ENCODE results near the gene RASSF10.
A peak's percentile ranks its signal among the peaks of the same experiment; 100 is the strongest.

Gene RASSF10

DNA sequence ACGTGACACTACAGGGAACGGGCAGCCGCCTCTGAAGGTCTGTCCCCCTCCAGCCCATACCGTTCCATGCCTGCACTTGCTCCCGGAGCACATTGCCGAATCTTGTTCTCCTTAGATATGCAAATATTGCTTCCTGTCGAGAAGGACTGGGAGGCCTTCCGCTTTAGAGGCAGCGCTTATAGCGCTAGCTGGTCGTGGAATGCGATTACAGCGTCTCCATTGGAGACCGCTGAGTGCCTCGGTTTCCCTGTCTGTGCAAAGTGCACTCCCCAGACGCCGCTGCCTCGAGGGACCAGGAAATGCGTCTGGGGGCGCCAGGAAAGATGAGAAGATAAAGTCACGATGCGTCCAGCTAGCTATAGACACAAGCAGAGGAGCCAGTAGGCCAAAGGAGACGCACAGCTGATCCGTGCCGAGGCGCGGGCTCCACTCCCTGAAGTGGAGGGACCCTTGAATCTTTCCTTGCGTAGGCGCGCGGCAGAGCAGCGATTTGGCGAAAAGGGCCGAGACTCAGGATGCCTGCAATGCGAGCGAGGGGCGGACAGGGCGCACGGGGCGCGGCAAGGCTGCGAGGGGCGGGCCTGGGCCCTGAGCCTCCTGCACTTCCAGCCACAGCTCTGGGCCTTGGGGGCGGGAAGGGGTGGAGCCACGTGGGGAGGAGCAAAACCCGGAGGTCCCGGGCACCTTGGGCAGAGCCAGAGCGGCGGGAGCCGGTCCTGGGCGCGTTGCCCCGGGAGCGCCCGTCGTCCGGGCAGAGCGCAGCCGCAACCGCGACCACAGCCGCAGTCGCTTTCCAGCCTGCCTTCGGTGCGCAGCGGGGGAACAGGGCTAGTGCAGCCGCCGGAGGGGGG lies at the start of gene RASSF10:
RASSF10 (plus strand) TSS at position 692 of the 851 bp plus-strand sequence. CDS start 261 bp downstream, outside the sequence.
- DNase-seq, result no peak

DNA sequence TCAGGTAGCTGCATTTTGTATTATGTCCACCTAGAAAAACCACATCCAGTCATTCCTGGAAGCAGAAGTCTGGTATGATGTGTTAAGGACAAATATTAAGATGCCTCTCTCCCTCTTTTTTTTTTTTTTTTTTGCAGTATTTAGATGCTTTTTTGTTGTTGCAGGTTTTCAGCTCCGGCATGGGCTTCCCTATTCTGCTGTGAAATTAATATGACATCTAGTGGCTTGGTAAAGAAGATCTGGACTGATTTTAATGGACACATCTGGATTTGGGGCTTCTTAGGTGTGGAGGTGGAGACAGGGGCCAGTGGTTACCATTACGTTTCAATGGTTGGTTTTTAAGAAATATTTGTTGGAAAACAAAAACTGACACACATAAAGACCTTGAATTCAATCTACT lies 47.5 kb upstream of the RASSF10 start:
- no peak for DNase-seq

DNA sequence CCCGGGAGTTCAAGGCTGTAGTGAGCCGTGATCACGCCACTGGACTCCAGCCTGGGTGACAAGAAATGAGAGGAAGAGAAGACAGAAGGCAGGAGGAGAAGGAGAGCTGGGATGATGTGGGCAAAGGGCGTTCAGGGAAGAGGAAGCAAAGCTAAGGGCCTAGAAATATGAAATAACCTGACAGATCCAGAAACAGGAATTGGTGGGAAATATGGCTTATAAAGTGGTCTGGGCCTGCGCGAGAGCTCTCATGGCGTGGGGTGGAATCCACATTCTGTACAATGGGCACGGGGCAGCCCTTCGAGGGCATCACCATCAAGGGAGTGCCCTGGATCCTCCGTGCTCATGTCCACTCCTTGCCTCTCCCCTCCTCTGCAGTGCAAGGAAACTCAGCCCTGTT lies 46.8 kb upstream of the RASSF10 start:
- no peak for DNase-seq

DNA sequence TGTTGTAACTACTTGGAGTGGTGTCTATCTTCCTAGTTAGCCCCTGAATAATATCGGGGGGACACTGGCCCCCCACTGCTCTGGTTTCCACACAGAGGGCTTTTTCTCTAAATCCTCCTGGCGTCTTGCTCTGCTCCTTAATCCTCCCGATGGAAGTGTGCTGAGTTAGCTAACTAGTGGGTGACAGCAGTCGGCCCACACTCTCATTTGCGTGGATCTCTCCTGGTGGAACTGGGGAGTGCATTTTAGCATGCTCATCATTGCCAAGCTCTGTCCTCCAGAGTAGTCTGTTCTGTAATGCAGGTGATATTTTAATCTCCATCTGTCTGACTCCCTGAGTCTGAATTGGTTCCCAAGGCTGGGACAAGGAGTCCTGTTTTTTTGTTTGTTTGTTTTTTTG lies 46.1 kb upstream of the RASSF10 start:
- DNase-seq, result no peak

DNA sequence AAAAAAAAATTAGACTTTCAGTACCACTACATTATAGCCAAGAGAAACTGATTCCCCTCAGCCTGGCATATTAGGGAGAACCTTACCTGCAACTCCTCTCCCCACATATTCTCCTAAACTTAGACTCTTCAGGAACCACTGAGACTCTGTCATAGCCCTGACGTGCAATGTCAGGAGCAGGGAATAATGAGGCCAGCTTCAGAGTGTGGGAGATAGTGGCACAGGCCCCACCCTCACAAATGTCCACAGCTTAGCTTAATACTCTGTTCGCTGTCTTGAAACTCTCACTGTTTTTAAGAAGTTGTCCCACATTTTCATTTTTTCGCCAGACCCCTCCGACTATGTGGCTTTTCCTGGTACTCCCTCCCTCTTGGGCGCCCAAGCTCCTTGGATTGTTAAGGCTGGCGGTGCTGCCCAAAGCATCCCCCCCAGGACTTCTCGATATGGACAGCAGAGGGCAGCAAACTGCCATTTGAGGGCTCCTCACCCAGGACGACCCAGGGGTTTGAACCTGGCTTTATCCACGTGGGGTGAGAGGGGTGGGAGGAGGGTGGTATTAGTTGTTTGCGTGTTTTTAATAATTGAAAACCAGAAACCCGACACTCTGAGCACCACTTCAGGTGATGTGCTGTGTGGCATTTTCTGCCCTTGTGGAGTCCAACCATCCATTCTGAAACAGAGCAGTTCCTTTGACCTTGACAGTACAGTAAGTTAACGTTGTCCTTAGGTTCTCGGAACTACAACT lies 45.2 kb upstream of the RASSF10 start:
- DNase-seq, result peak; percentile 34

DNA sequence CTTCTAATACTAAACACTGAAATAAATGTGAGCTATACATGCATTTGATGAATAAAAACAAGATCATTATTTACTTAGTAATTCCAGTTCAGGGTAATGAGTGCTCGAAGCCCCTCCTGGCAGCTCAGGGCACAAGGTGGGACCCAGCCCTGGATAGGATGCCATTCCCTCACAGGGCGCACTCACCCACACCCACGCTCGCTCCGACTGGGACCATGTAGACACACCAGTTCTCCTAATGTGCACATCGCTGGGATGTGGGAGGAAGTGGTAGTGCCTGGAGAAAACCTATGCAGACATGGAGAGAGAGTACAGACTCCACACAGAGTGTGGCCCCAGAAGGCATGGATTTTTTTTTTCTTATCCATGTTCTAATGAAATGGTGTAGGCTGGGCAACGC lies 44.5 kb upstream of the RASSF10 start:
- DNase-seq, result no peak

DNA sequence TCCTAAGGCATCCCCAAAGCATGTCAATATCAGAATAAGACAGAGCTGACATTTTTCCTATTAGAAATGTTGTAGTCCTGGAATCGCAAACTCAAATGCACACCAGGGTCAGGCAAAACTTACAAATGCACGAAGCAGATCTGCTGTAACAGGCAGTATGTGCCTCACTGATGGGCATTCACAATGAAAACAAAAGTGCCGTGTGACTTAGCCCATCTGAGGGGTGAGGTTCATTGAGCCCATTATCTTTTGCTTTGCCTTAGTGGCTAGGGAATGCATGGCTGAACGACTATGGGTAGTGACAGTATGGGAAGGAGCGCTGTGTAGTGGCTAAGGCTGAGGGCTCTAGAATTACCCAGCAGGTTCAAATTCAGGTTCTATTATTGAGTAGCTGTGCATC lies 43.1 kb upstream of the RASSF10 start:
- DNase-seq, result no peak

DNA sequence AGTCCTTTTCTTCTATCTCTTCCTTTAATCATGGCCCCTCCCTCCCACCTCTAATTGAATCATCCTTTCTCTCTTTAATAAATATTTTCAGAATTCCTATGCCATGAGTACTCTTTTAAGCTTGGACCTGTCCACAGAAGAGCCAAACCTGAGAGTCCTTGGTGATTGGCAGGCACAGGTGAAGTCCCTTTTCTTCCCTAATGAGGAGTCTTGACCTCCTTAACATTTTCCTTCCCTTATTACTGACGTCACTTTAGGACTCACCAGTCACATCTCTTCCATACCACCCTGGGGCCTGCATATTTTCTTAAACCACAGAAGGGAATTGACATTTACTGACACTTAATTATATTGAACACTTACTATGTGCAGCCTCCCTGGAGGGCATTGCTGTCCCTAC lies 41.0 kb upstream of the RASSF10 start:
- no peak for DNase-seq

DNA sequence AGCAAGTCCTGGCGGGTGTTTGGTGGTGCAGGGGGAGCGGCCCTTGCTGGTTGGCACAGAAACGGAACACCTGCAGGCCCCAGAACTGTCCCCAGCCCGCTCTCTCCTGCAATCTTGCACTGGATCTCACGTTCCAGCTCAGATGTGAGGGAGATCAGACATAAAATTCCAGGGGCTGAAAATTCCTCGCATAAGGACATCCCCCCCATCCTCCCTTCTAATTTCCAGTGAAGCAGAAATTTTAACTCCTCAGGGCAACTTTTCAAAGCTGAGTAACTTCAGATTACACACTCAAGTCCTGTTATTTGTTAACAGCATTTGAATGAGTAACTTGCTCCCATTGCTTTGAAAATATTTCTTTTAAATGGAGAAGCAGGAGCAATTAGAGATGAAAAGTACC lies 40.3 kb upstream of the RASSF10 start:
- no peak for DNase-seq

DNA sequence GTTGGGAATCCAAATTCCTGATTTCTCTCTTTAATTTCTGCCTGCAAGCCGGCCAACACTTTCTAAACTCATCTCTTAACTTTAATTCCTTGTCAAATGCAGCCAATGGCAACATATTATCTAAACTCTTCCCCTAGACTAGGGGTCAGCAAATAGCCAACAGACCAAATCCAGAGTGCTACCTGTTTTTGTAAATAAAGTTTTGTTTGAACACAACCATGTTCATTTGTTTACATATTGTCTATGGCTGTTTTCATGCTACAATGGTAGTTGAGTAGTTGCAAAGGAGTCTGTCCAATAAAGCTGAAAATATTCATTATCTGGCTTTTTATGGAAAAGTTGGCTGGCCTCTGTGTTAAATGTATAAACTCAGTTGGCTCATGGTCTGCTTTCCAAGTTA lies 37.2 kb upstream of the RASSF10 start:
- no peak for DNase-seq

DNA sequence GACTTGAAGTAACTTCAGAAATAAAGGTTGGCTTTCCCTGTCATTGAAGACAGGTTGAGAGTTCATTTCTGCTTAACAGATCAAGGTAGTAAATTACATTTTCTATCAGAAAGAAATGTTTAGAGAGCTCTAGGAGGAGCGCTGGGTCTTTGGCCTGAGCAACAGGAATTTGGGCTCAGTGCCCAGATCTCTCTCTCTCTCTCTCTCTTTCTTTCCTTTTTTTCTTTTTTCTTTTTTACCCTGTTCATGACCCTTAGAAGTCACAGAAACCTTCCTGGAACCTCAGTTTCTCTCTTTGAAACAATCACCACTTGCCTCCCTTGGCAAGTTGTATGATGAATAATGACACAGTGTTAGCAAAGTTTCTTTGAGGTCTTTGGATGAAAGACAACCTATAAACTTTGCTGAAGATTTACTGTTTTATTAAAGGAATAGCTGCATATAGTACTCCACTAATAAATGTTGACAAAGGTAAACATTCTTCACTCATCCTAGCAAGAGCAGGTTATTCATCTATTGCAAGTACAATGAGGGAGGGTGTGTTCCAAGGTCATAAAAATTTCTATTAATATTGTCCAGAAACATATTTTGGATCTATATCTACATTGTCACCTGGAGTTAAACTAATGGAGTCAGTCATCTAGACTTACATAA lies 35.5 kb upstream of the RASSF10 start:
- DNase-seq, result no peak

DNA sequence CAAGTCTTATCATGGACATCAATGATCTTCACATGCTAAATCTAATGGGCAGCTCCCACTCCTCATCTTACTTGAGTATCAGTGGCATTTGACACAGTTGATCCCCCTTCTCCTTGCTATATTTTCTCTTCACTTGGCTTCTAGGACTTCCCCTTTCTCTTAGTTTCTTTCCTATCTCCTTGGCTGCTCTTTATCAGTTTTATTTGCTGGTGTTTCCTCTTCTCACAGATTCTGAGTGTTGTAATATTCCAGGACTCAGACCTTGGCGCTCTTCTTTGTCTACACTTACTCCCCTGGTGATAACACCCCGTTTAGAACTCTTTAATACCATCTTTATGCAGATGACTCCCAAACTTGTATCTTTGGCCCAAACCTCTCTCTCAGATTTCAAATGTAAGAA lies 33.9 kb upstream of the RASSF10 start:
- no peak for DNase-seq

DNA sequence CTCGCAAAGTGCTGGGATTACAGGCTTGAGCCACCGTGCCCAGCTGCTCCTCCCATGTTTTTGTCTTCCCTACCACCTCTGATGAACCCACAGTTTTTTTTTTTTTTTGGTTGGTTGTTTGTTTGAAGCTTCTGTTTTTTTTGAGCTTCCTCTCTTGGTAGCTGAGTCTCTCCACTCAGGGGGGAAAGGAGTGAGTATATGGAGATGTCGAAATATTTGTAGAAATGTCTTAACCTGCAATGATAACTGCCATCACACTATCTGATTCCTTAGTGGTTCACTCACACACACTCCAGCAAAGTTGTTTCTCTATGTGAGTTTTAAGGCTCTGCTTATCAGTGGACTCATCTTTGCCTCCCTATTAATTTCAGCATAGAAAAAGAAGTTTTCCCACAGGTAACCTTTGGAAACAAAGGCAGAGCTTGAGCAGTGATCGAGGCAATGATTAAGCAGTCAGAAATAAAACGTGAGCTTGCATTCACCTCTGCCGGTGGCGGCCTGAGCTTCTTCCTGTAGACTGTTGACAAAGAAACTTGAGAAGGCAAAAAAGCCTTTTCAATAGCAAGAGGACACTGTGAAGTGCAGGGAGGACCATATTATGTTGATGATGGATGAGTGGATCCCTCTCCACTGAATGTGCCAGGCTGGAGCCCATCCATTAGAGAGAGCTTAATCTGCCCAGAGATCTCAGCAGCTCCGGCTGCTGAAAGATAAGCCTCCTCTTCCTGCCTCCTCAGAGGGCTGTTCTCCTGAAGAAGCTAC lies 29.0 kb upstream of the RASSF10 start:
- DNase-seq, result no peak

DNA sequence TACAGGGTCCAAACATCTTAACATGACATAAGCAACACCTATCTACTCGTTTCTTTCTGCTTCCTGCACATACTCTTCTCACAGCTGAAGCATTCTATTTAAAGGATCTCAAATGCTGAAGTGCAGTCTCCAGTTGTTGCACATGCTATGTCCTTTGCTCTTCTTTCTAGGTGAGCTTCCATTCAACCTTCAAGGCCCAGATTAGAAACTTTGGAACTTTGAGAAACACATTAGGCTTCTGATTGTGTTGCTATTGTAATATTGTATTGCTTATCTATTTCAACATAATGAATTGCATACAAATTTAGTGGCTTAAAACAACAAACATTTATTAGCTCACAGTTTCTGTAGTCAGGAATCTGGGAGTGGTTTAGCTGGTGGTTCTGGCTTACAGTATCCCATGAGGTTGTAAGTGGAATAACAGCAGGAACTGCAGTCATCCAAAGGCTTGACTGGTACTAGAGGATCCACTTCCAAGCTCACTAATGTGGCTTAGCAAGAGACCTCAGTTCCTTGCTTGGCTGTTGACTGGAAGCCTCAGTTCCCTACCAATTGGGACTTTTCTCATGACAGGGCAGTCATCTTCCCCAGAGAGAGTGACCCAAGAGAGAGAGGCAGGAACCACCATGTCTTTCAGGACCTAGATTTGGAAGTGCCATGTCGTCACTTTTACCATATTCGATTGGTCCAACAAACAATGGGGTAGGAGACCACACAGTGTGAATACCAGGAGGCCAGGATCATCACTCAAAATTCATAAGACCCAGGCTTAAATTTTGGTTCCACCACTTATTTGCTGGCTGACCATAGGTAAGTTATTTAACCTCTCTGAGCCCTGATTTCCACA lies 27.2 kb upstream of the RASSF10 start:
- DNase-seq, result no peak

DNA sequence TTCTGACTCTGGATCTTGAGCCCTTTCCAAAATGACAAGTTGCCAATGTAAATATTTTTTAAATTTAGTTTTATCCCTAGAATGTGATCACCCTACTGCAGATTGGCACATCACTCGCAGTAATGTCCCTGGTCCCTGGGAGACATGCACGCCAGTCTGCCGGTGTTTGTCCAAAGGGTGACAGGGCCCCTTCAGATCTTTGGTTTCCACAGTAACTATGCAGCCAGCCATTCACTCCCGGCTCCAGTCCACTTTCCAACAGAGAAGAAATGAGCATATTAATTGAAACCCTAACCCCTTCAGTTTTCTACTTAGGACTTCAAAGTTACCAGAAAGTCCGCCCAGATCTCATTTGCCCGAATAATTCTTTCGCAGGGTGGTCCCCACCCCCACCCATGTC lies 25.8 kb upstream of the RASSF10 start:
- DNase-seq, result no peak

DNA sequence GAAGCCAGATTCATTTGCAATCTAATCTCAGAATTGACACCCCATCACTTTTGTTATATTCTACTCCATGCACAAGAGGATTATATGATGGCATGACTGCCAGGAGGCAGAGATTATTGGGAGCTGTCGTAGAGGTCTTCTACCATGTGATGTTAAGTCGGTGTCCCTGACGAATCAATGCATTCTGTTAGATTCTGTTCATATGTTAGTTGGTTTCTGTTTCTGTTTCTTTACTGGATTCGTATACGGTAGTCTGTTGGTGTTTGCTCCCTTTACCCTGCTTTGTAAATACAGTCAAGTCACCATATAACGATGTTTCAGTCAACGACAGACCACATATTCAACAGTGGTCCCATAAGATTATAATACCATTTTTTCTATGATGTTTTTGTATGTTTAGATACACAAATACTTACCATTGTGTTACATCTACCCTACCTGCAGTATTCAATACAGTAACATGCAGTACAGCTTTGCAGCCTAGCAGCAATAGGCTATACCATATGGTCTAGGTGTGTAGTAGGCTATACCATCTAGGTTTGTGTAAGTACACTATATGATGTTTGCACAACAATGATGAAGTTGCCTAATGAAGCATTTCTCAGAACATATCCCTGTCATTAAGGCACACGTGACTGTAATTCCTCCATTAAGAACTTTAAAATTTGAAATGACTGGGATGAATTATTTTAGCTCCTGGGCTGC lies 22.8 kb upstream of the RASSF10 start:
- no peak for DNase-seq

DNA sequence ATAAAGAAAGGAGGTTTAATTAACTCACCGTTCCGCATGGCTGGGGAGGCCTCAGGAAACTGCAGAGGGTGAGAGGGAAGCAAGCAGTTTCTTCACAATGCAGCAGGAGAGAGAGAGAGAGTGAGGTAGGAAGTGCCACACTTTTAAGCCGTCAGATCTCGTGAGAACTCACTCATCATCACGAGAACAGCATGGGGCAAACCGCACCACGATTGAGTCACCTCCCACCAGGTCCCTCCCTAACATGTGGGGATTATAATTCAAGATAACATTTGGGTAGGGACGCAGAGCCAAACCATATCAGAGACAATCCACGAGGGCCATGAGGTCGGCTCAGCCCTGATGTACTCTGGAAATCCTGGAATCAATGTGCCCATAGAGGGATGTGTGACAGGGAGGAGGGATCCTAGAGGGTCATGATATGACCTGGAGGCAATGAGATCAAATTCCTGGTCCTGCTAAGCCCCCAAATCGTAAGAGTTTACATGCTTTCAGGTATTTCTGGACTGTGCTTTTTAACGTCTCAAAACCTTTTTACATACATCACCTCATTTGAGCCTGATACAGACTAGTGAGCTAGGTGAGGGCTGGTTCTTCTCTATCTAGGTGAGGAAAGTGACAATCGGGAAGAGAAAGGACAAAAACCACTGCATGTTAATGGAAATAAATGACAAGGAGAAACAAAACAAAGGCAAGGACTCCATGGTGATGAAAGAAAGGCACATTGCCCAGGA lies 19.5 kb upstream of the RASSF10 start:
- no peak for DNase-seq

DNA sequence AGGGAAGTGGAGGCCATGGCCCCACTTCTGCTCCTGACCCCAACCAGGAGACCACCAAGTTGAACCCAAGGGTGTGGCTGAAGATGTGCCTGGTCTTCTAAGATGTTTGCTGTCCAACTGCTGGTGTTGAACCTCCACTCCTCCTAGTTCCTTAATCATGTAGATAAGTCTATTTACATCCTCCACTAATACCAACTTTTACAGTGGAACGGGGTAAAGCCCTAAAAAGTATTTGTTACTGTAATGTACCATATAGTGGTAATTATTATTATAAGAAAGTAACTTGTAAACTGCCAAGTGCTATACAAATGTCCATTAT lies 19.0 kb upstream of the RASSF10 start:
- DNase-seq, result no peak

DNA sequence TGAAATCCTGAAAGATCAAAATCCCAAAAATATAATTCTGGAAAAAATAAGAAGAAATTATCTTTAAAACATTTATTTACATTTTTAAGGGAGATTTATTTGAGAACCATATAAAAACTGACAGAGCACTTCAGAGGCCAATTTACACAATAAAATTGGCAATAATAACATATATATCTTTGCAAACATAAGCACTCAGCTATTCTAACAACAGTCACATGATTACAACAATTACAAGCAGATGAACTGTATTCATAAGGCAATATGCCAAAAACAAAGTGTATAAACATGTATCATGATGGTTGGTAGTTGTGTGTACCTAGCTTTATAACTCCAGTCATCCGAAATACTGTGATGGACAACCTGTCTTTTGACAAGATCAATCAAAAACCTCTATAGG lies 17.7 kb upstream of the RASSF10 start:
- no peak for DNase-seq

DNA sequence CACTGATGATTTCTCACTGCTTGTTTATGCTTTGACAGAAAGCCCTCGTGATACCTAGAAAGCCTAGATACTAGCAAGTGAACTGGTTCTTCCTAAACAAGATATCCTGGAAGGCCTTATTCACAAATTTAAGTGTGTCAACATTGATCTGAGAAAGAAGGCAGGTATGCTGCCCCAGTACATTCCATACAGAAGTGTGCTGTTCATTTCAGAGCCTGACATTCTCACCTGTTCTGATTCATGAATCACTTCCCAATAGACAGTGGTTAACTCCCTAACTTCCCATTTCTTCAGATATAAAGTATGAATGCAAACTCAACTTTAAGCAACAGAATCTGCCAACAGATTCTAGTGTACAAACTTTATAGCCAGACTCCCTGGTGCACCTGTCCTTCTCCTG lies 15.5 kb upstream of the RASSF10 start:
- no peak for DNase-seq

DNA sequence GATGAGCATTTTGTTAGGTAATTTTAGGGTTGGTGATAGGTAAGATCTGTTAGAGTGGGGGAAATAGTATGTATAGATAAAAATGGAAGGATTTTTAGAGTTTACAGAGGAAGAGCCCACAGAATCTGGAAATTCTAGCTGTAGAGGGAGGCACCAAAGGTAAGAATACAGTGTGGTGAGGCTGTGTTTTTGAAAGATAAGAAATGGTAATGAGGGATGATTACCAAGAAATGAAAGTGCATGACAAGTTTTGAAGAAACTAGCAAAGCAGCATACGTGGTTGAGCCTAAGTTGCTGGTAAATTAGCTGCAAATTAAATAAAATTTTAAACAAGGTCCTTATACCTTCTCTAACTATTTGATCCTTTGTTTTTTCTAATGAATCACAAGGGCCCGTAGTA lies 14.6 kb upstream of the RASSF10 start:
- no peak for DNase-seq

All from KG1 (cell line).